Heart left ventricle (tissue), 13 donors: ENCODE measurements around the gene AHCYL2.

Experiments
- CTCF ChIP-seq, 12 donors: fragments of 200-600 bp; sonication (generic) in 4 of 12; IDR thresholded peaks; one replicate each; pipeline versions ENCODE4 v1.5.0 to v1.8.0; 2018 to 2022; ENCODE audit warnings: antibody characterized with exemption in 12 of 12, mild to moderate bottlenecking in 5 of 12
- POLR2A ChIP-seq, 2 donors: fragments of 450-650 bp; IDR thresholded peaks; one replicate each; pipeline ENCODE4 v1.6.1; 2017; ENCODE audit warnings: antibody characterized with exemption in 2 of 2, mild to moderate bottlenecking in 2 of 2, moderate library complexity in 2 of 2
- donor health status: ischemic (EF 13 %, LVEDD 7.1; RV severe dilation, severe dysfunction).
- donor health status: DM: no; HTN: yes; CAD: no.
- donor health status: DM: no; HTN: no; CAD: no.
- donor health status: ischemic (EF 25% LVEDD 6.9; RV normal size, moderate dysfunction).
- donor health status: ischemic (EF 25% LVEDD 5.7; RV mildly dilated, moderate dysfunction).
- donor health status: ischemic (EF 35%, LVEDD 5.7; RV mildly dilated, moderate dysfunction).
- donor health status: nonischemic (EF 11% LVEDD 7.7; RV severe dilation, severe dysfunction).
- donor health status: DM: yes; HTN: yes; CAD: no.
- donor health status: PGD.
- donor health status: ischemic (EF 29% LVEDD 5.4; RV normal size, mild dysfunction).
- donor health status: nonischemic (EF 23%, LVEDD 6.1; RV moderate dilation, normal function).

- TF ChIP-seq CTCF (IDR thresholded peaks at IDR 0.05) (no peak), POLR2A (IDR thresholded peaks at IDR 0.05) (no peak)
These were observed 20.7 kb downstream of the AHCYL2 start for GRCh38 chr7:129245533-129245932.
